ENCODE results near the gene RALGAPA2.
"Not testable (repeated sequence)": the region's sequence is repeated elsewhere in the genome, so short reads cannot be mapped to it uniquely, and the experiment has no call there.

RALGAPA2 gene

GRCh38 chr20:20363799-20364592 lies 348.4 kb downstream of the RALGAPA2 start:
- DNase-seq, result no peak

- DNase-seq, result no peak
These were observed 349.0 kb downstream of the RALGAPA2 start for GRCh38 chr20:20363434-20363798.

DNA sequence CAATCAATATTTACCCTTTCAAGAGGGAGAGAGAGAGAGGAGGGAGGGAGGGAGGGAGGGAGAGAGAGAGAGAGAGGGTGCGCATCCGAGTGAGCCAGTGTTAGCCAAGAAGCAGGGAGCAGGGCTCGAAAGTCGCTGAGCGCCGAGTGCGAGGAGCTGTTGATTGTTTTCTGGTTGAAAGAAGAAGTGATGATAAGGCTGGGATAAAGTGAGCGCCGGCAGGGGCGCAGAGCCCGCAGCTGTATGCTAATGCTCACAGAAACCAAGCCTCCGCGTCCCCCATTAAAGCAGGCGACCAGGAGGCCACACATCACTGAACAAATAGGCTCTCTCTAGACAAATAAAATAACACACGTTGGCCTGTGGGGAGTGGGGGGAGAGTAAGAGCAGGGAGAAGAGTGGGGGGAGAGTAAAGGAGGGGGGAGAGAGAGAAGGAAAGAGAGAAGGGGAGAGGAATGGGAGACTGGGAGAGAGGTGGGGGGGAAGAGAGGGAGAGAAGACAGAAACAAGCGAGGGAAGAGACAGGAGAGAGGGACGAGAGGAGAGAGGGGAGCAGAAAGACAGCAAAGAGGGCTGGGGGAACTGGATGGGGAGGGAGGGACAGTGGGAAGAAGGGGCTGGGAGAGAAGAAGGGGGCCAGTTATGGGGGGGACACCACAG lies 349.5 kb downstream of the RALGAPA2 start:
- no peak for DNase-seq

- peak; percentile 58 for DNase-seq
These were observed 352.0 kb downstream of the RALGAPA2 start for GRCh38 chr20:20360464-20360863.

GRCh38 chr20:20359628-20360027 lies 352.8 kb downstream of the RALGAPA2 start:
- no peak for DNase-seq

- DNase-seq, result no peak
These were observed 353.6 kb downstream of the RALGAPA2 start for GRCh38 chr20:20358801-20359200.

DNA sequence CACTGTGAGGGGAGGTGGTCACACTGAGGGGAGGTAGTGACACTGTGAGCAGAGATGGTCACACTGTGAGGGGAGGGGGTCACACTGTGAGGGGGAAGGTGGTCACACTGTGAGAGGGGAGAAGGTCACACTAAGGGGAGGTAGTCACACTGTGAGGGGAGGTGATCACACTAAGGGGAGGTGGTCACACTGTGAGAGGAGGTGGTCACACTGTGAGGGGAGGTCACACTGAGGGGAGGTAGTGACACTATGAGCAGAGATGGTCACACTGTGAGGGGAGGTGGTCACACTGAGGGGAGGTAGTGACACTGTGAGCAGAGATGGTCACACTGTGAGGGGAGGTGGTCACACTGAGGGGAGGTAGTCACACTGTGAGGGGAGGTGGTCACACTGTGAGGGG lies 356.9 kb downstream of the RALGAPA2 start:
- not testable (repeated sequence) for DNase-seq

GRCh38 chr20:20353576-20353975 lies 358.9 kb downstream of the RALGAPA2 start:
- no peak for DNase-seq

DNA sequence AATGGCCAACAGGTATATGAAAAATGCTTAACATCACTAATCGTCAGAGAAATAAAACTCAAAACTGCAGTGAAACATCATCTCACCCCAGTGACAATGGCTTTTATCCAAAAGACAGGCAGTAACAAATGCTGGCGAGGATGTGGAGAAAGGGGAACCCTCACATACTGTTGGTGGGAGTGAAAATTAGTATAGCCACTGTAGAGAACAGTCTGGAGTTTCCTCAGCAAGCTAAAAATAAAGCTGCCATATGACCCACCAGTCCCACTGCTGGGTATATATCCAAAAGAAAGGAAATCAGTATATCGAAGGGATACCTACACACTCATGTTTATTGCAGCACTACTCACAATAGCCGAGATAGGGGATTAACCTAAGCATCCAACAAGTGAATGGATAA lies 368.0 kb downstream of the RALGAPA2 start:
- no peak for DNase-seq

- no peak for DNase-seq
These were observed 368.5 kb downstream of the RALGAPA2 start for GRCh38 chr20:20343932-20344331.
